GM18858 (cell line): Measurements from ENCODE around the gene KLF14.
"Not testable (repeated sequence)": the region's sequence is repeated elsewhere in the genome, so short reads cannot be mapped to it uniquely, and the experiment has no call there.

Source experiments
- ATAC-seq: cut with Tn5 transposase; IDR thresholded peaks from one replicate; pipeline ENCODE4 v1.9.1; 2021; ENCODE audit not compliant: unreplicated experiment

The KLF14 gene

DNA sequence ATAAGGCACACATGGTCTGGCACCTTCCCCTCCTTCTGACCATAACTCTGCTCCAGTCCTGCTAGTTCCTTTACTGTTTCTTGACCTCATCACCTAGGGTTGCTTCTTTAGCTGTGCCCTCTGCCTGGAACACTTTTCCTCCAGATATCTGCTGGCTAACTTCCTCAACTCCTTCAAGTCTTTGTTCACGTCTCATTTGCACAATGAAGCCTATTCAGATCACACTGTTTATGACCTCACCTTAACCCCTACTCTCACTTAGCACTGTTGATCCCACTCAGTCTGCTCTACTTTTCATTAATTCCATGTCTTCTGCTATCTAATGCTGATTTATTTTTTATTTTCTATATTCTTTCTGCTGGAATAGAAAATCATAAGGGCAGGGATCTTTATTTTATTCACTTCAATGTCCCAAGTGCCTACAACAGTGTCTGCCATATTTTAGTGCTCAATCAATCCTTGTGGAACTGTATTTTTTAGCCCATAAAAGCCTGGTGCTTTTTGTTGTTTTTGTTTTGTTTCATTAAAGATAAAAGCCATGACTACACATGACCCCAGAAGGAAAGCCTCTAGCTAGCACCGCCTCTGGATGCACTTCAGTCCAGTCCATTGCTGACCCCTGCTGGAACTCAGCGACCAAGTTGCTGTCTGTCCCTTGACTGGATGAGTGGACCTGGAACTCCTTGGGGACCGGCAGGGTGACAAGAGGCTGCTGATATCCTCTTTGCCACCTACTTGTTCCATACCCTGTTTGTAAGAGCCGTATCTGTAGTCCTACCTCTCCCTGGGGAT, 12.3 kb downstream of the KLF14 start:
- no peak for ATAC-seq

DNA sequence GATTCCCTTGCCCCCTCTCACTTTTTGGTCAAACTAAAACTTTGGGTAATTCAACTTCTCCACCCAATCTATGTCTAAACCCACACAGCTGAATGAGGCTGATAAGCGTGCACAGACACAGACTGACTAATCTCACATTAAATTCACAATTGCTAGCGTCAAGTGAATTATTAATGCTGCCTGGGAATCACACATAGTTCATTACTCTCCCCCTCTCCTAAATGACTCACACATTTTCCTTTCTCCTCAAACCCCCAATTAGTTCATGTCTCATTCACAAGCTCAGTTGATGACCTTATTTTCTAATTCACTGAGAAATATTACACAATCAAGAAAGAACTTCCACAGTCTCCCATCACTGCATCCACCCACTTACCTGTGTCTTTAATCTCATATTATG, 14.5 kb downstream of the KLF14 start:
- ATAC-seq, result no peak

DNA sequence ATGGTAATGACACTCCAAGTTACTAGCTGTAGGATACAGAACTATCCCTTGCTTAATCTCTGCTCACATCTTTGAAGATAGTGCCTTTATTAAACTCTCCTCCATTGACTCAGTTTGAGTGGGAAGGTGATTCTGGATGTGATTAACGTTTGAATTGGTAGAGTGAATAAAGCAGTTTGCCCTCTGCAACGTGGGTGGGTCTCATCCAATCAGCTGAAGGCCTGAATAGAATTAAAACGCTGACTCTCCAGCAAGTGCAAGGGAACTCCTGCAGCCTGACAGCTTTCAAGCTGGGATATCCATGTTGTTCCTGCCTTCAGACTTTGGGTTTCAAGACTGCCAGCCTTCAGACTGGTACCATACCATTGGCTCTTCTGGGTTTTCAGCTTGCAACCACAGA, 21.6 kb downstream of the KLF14 start:
- ATAC-seq, result no peak

DNA sequence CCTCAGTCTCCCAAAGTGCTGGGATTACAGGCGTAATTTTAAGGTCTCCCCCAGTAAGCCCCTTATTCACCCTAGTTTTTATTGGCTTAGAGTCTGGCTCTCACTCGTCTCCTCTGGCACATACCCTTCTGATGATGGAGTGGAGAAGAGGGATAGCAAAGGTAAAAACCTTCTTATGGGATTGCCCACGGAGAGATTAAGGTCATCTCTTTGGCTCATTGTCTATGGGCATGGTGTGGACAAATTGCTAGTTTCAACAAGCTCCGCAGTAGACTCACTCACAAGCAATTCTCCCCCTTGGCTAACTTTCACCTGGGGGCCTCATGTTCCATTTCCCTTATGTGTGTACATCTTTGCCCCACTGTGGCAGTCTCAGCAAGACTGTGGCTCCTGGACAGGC, 25.2 kb downstream of the KLF14 start:
- ATAC-seq, result no peak

DNA sequence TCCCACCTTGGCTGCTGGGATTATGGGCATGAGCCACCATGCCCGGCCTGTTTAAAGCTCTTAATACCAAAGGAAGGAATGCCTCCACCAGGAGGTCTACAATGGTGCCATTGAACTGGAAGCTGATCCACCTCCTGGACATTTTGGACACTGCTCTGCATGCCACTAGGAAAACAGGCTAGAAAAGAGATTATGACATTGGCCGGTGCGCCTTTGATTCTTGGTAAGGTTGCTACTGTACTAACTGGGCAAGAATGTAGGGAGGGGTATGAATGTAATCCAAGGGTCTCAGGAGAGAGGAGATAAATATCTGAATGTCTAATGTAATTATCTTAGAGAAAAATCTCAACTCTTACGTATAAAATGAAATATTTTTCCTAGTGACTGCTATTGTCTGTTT, 26.0 kb downstream of the KLF14 start:
- ATAC-seq, result no peak

DNA sequence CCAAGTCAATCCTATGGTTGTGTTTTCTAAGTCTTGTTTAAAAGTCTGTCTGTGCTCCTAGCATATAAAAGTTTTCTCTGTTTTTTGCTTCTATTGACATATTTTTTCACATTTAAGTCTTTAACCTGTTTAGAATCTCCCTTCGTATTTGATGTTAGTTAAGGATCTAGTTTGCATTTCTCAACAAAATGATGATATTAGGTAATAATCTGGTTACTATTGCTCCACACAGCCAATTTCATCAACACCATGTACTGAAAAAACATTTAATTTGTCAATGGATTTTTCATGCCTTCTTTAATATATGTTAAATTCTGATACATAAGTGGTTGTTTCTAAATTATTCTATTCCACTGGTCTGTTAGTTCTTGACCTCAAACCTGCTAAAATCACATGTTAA, 30.2 kb downstream of the KLF14 start:
- no peak for ATAC-seq

DNA sequence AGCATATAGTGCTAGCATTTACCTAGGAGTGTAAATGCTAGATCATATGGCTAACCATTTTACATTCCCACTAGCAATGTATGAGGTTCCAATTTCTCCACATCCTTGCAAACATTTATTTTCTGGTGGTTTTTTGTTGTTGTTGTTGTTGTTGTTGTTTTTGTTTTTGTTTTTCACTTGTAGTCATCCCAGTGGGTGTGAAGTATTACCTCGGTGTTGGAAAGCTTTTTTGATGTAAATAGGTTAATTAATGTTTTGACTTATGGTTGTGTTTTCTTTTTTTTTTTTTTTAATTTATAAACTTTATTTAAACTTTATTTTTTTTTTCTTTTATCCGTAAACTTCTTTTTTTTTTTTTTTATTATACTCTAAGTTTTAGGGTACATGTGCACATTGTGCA, 32.4 kb downstream of the KLF14 start:
- no peak for ATAC-seq

DNA sequence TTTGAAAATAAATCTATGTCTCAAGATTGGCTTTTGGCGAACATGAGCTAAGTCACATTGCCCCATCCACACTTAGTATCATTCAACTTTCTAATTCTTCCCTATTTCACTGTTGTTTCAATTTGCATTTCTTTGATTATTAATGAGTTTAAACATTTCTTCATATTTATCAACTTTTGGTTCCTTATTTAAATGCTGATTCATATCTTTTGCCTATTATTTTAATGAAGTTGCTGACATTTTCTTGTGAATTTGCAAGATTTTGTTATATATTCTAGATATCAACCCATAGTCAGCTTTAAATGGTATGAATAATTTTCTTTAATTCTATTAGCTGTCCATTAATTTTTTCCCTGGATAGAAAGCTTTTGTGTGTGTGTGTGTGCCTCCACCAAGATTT, 33.2 kb downstream of the KLF14 start:
- ATAC-seq, result no peak

DNA sequence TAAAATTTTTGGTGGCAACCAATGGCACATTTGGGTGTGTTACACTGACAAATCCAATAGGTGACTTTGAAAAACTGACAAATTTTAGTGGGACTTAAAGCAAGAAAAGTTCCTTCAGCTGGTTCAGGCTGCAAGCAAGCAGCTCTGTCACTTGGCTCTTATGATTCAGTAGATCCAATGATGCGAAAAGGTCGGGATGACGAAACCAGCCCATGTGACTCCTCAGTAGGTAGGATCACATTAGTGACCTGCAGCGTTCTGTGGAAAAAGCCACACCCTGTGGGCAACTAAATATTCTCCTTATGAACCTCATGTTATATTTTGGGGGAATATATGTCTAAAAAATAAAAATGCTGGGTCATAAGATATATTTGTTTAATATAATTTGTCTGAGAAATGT, 34.3 kb downstream of the KLF14 start:
- no peak for ATAC-seq

DNA sequence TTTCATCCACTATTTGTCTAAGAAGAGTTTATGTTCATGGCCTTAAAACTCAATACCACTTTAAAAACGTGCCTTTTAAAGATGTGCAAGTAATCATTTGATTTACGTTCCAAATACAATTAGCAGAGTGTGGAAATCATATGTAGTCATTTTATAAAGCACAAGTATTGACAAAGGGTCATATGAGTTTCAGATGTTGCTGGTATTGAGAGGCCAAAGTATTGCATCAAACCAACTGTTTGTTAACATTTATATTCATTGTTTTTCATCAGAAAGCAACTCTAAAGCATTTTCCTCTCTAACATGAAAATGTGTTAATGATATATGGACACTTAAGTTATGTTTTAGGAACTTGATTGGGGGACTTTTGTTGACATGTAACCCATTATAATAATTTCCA, 36.2 kb downstream of the KLF14 start:
- no peak for ATAC-seq

DNA sequence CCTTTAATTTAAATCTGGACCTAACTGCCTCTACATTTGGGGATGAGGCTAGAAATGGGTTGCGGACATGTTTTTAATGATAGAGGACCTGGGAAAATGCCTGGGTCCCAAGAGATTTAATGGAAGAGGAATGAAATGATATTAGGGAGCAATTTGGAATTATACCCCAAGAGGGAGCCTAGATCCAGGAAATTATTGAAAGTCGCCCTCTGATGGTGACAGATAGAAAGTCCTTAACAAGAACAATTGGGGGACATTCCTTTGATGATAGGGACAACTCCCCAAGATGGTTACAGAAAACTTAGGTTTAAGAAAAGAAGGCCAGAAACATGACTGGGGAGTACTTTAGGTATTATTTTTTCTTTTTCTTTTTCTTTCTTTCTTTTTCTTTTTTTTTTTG, 38.2 kb downstream of the KLF14 start:
- ATAC-seq, result no peak

DNA sequence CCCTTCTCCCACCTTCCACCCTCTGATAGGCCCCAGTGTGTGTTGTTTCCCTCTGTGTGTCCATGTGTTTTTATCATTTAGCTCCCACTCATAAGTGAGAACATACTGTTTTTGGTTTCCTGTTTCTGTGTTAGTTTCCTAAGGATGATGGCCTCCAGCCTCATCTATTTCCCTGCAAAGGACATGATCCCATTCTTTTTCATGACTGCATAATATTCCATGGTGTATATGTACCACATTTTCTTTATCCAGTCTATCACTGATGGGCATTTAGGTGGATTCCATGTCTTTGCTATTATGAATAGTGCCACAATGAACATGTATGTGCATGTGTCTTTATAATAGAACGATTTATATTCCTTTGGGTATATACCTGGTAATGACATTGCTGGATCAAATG, 41.6 kb downstream of the KLF14 start:
- not testable (repeated sequence) for ATAC-seq

DNA sequence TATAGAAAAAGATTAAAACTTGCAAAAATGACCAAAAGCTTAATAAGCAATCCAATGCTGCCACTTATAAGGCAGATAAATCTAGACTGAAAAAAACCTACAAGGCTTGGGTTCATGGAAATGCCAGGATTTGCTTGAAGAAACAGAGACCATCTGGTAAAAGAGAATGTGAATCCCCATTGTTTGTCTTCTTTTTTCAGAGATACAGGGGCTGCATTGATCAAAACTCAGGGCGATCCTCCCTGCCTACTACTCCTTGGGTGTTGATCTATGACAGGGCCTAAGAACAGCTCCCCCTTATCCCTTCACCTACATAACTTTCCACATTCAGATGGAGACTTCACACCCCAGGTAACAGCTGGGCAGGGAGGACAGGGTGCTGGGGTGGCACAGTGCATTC, 44.3 kb downstream of the KLF14 start:
- ATAC-seq, result no peak

DNA sequence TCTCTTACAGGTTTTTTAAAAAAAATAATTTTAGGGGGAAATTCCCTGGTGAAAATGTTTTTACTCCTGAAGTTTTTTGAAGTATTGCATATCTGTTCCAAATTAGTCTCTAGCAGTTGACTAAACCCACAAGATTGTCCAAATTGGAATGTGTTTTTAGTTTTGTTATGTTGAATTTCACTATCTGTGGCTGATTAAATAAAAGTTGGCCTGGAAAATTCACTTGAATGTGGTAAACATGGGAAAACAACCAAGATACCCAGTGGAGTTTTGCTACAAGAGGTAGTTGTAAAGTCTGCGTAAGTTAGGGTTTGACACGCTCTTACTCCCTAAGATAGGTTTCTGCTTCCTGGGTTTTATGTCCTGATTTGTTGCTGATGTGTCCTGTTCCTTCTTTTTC, 51.0 kb downstream of the KLF14 start:
- ATAC-seq, result no peak
